Measurements from ENCODE around the gene RPL9.
"Not testable (repeated sequence)": the region's sequence is repeated elsewhere in the genome, so short reads cannot be mapped to it uniquely, and the experiment has no call there.

Gene RPL9

GRCh38 chr4:39464886-39465501, 6.3 kb upstream of the RPL9 start:
- DNase-seq = no peak

GRCh38 chr4:39458161-39458504, 589 bp downstream of the RPL9 start:
- DNase-seq = not testable (repeated sequence)

GRCh38 chr4:39456946-39457763, 1.6 kb downstream of the RPL9 start:
- no peak for DNase-seq

GRCh38 chr4:39455486-39455885, 3.2 kb downstream of the RPL9 start:
- DNase-seq = no peak

GRCh38 chr4:39453738-39454137, 5.0 kb downstream of the RPL9 start:
- no peak for DNase-seq

- no peak for DNase-seq
Measured at GRCh38 chr4:39452860-39453587, 5.7 kb downstream of the RPL9 start.

- no peak for DNase-seq
Measured at GRCh38 chr4:39452153-39452859, 6.4 kb downstream of the RPL9 start.

- no peak for DNase-seq
Measured at GRCh38 chr4:39451423-39452023, 7.2 kb downstream of the RPL9 start.

- no peak for DNase-seq
Measured at GRCh38 chr4:39450618-39451017, 8.1 kb downstream of the RPL9 start.

GRCh38 chr4:39446842-39447573, 11.7 kb downstream of the RPL9 start:
- no peak for DNase-seq

GRCh38 chr4:39446483-39446841, 12.3 kb downstream of the RPL9 start:
- DNase-seq = no peak

- no peak for DNase-seq
Measured at GRCh38 chr4:39442998-39443397, 15.7 kb downstream of the RPL9 start.

- DNase-seq = no peak
Measured at GRCh38 chr4:39441593-39441992, 17.1 kb downstream of the RPL9 start.

GRCh38 chr4:39435659-39436563, 22.8 kb downstream of the RPL9 start:
- DNase-seq = no peak

GRCh38 chr4:39433878-39434492, 24.7 kb downstream of the RPL9 start:
- DNase-seq = no peak

GRCh38 chr4:39429476-39430334, 29.0 kb downstream of the RPL9 start:
- DNase-seq = no peak

- DNase-seq = peak; percentile 29
Measured at GRCh38 chr4:39427520-39428114, 31.1 kb downstream of the RPL9 start.

- DNase-seq = no peak
Measured at GRCh38 chr4:39426728-39427127, 32.0 kb downstream of the RPL9 start.

- DNase-seq = not testable (repeated sequence)
Measured at GRCh38 chr4:39425297-39425696, 33.4 kb downstream of the RPL9 start.

All from NCI-H1105 treated with DMSO at 0.1 percent for 48 hours (cell line).